HepG2 (cell line): ENCODE data around the gene GLDN. TPM values are rescaled to one million over a fixed set of nuclear protein-coding genes. Genes with fewer than 3 reads are reported as not detected.

Experiments
- BHLHE40 ChIP-seq: IDR thresholded peaks from 2 replicates; pipeline ENCODE4 v1.6.1; 2011; ENCODE audit warnings: low read length, improper control_type of control experiment
- HMG20A ChIP-seq: IDR thresholded peaks from 2 replicates; pipeline ENCODE4 v1.6.1; 2016; ENCODE audit warnings: borderline replicate concordance
- HNF1B ChIP-seq: sonication (generic); formaldehyde crosslinking; IDR thresholded peaks from 2 replicates; pipeline ENCODE4 v1.5.1; 2020; ENCODE audit warnings: mild to moderate bottlenecking, moderate library complexity, missing genetic modification reagents
- LBX2 ChIP-seq: sonication (generic); formaldehyde crosslinking; IDR thresholded peaks from 2 replicates; pipeline ENCODE4 v1.5.0; 2020; ENCODE audit warnings: missing genetic modification reagents, mild to moderate bottlenecking, borderline replicate concordance
- MEIS1 ChIP-seq: sonication (generic); formaldehyde crosslinking; IDR thresholded peaks from 2 replicates; pipeline ENCODE4 v1.9.0; 2021; ENCODE audit warnings: mild to moderate bottlenecking, missing genetic modification reagents, moderate library complexity, borderline replicate concordance
- NFATC3 ChIP-seq: sonication (generic); formaldehyde crosslinking; IDR thresholded peaks from 2 replicates; pipeline ENCODE4 v1.5.1; 2020; ENCODE audit warnings: mild to moderate bottlenecking, missing genetic modification reagents
- PPARG ChIP-seq: conservative IDR thresholded peaks from 2 replicates; pipeline ENCODE4 v1.6.1; 2016; ENCODE audit warnings: missing biosample characterization, missing genetic modification reagents
- PRMT3 ChIP-seq: sonication (generic); formaldehyde crosslinking; IDR thresholded peaks from 2 replicates; pipeline ENCODE4 v1.8.1; 2022; ENCODE audit warnings: low read depth, mild to moderate bottlenecking, moderate library complexity, missing genetic modification reagents, borderline replicate concordance
- SMARCE1 ChIP-seq: fragments of 450-650 bp; IDR thresholded peaks from 2 replicates; pipeline ENCODE4 v1.6.1; 2017; ENCODE audit warnings: borderline replicate concordance
- TRIM24 ChIP-seq: sonication (generic); formaldehyde crosslinking; IDR thresholded peaks from 2 replicates; pipeline ENCODE4 v1.8.0; 2022; ENCODE audit warnings: mild to moderate bottlenecking, missing genetic modification reagents
- ZBTB21 ChIP-seq: sonication (generic); formaldehyde crosslinking; IDR thresholded peaks from 2 replicates; pipeline ENCODE4 v1.4.0; 2020; ENCODE audit warnings: missing genetic modification reagents
- ZBTB26 ChIP-seq: IDR thresholded peaks from 2 replicates; pipeline ENCODE4 v1.6.1; 2016; ENCODE audit warnings: missing compliant biosample characterization, missing genetic modification reagents, borderline replicate concordance
- ZC3H13 ChIP-seq: sonication (generic); formaldehyde crosslinking; IDR thresholded peaks from 2 replicates; pipeline ENCODE4 v1.8.1; 2023; ENCODE audit warnings: mild to moderate bottlenecking, missing genetic modification reagents, moderate library complexity
- ZFP36L2 ChIP-seq: sonication (generic); formaldehyde crosslinking; IDR thresholded peaks from 2 replicates; pipeline ENCODE4 v1.4.0; 2020; ENCODE audit warnings: missing genetic modification reagents
- ZNF263 ChIP-seq: sonication (generic); formaldehyde crosslinking; IDR thresholded peaks from 2 replicates; pipeline ENCODE4 v1.4.0; 2020; ENCODE audit warnings: missing genetic modification reagents
- ZNF264 ChIP-seq: sonication (generic); formaldehyde crosslinking; IDR thresholded peaks from 2 replicates; pipeline ENCODE4 v1.4.0; 2020; ENCODE audit warnings: missing genetic modification reagents
- ZNF530 ChIP-seq: sonication (generic); formaldehyde crosslinking; IDR thresholded peaks from 2 replicates; pipeline ENCODE4 v1.5.0; 2020; ENCODE audit warnings: low read depth, mild to moderate bottlenecking, missing genetic modification reagents
- ZNF747 ChIP-seq: sonication (generic); formaldehyde crosslinking; IDR thresholded peaks from 2 replicates; pipeline ENCODE4 v1.8.1; 2023; ENCODE audit warnings: missing genetic modification reagents, mild to moderate bottlenecking, borderline replicate concordance
- ZSCAN29 ChIP-seq: sonication (generic); formaldehyde crosslinking; conservative IDR thresholded peaks from 2 replicates; pipeline ENCODE4 v1.4.0; 2020; ENCODE audit warnings: mild to moderate bottlenecking, missing genetic modification reagents
- polyA plus RNA-seq, 8 experiments: library from polyadenylated mRNA; depleted of rRNA in 3 of 8; stranded (reverse) in 7 of 8; unstranded in 1 of 8; fragments of >200 nt; fragmentation: Illumina TruSeq in 4 of 8; extraction: Trizol in 4 of 8; gene quantifications; 2 replicates each; pipeline versions ENCODE4 v1.2.1 to v1.2.3, GENCODE V29; 2011 to 2016; ENCODE audit warnings: low read depth in 4 of 8, missing spikeins in 1 of 8, mixed read lengths in 1 of 8; ENCODE audit not compliant: insufficient read depth in 1 of 8
- total RNA-seq, 5 experiments: library from RNA; depleted of rRNA; stranded (reverse); fragments of >200 nt; fragmentation: Illumina TruSeq; extraction: Trizol; gene quantifications; 2 replicates each; pipeline ENCODE4 v1.2.3, GENCODE V29; 2016; ENCODE audit warnings: low read depth in 1 of 5
- TF ChIP-seq, protein P1 (sequence below): sonication (generic); formaldehyde crosslinking; IDR thresholded peaks from 2 replicates; pipeline ENCODE4 v1.5.0; 2020; ENCODE audit warnings: mild to moderate bottlenecking, missing genetic modification reagents
- TF ChIP-seq, protein P2 (sequence below): sonication (generic); formaldehyde crosslinking; IDR thresholded peaks from 2 replicates; pipeline ENCODE4 v1.4.0; 2020; ENCODE audit warnings: missing genetic modification reagents

The GLDN gene
- total and polyA plus RNA-seq, 2 of the 13 experiments (the other 11 are each of a cell fraction or from before 2014, with no cell fraction given), result 0.86 to 1.0 TPM

DNA sequence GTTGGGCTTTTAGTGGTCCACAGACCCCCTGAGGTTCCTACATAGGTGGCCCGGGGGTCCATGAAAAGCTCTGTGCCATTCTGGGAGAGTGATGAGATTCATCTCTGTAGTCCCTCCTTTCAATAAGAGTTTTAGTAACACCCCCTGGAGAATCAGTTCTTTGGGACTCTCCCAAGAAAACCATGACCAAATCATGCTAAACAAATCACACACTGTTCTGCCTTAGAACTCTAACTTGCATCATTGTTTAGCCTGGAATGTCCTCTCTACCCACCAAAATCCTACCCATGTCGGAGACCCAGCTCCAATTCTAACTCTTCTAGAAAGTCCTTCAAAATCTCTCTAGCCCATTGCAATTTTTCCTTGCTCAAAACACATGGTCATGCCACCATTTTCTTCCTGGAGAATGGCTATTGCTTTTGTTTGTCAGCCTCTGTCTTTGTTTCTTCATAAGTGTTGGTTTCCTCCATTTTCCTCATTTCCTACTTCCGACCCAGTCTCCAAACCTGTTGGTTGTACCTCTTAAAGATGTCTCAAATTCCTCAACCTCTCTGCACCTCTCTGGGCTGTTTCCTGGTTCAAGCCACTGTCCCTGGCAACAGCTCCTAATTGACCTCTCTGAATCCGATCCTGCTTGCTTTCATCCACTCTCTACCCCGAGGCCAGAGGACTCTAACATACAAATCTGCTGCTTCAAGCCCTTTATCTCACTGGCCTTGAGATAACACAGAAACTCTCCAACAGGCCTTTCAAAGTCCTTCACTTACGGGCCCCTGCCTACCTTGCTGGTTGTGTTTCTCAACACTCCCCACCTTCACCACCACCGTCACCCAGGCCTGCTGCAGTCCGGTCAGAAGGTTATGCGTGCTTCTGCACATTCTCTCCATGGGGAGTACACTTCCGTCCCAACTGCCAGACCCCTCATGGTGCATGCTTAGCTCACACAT is 26.8 kb upstream of the GLDN start (continued):
- no peak for TF ChIP-seq HNF1B
- no peak; the same call in 1 of the 2 replicates for TF ChIP-seq ZSCAN29 (CRISPR knock-in tag)
- TF ChIP-seq ZFP36L2, result no peak
- no peak for TF ChIP-seq PRMT3 (CRISPR knock-in tag)
- TF ChIP-seq ZNF530 (CRISPR knock-in tag), result no peak
- no peak for TF ChIP-seq NFATC3 (CRISPR knock-in tag)
- 0 out of 2 replicates have a peak, but pooled peaks have one; percentile 21 for TF ChIP-seq ZC3H13 (CRISPR knock-in tag)
- no peak; the same call in 1 of the 2 replicates for TF ChIP-seq BHLHE40
- no peak for TF ChIP-seq ZBTB21
- TF ChIP-seq LBX2 (CRISPR knock-in tag), result no peak
- TF ChIP-seq ZNF747 (CRISPR knock-in tag), result no peak
- no peak for TF ChIP-seq SMARCE1
- TF ChIP-seq PPARG (CRISPR knock-in tag), result no peak
- TF ChIP-seq, protein P1, sequence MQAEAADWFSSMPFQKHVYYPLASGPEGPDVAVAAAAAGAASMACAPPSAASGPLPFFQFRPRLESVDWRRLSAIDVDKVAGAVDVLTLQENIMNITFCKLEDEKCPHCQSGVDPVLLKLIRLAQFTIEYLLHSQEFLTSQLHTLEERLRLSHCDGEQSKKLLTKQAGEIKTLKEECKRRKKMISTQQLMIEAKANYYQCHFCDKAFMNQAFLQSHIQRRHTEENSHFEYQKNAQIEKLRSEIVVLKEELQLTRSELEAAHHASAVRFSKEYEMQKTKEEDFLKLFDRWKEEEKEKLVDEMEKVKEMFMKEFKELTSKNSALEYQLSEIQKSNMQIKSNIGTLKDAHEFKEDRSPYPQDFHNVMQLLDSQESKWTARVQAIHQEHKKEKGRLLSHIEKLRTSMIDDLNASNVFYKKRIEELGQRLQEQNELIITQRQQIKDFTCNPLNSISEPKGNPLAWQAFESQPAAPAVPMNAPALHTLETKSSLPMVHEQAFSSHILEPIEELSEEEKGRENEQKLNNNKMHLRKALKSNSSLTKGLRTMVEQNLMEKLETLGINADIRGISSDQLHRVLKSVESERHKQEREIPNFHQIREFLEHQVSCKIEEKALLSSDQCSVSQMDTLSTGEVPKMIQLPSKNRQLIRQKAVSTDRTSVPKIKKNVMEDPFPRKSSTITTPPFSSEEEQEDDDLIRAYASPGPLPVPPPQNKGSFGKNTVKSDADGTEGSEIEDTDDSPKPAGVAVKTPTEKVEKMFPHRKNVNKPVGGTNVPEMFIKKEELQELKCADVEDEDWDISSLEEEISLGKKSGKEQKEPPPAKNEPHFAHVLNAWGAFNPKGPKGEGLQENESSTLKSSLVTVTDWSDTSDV (CRISPR knock-in tag), result no peak
- TF ChIP-seq ZNF263 (CRISPR knock-in tag), result no peak; the same call in 1 of the 2 replicates
- no peak for TF ChIP-seq TRIM24 (CRISPR knock-in tag)
- TF ChIP-seq ZBTB26 (CRISPR knock-in tag), result 0 out of 2 replicates have a peak, but pooled peaks have one; percentile 43
- peak; percentile 50; the same call in 1 of the 2 replicates for TF ChIP-seq HMG20A (CRISPR knock-in tag)
- TF ChIP-seq, protein P2, sequence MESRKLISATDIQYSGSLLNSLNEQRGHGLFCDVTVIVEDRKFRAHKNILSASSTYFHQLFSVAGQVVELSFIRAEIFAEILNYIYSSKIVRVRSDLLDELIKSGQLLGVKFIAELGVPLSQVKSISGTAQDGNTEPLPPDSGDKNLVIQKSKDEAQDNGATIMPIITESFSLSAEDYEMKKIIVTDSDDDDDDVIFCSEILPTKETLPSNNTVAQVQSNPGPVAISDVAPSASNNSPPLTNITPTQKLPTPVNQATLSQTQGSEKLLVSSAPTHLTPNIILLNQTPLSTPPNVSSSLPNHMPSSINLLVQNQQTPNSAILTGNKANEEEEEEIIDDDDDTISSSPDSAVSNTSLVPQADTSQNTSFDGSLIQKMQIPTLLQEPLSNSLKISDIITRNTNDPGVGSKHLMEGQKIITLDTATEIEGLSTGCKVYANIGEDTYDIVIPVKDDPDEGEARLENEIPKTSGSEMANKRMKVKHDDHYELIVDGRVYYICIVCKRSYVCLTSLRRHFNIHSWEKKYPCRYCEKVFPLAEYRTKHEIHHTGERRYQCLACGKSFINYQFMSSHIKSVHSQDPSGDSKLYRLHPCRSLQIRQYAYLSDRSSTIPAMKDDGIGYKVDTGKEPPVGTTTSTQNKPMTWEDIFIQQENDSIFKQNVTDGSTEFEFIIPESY (CRISPR knock-in tag), result no peak
- TF ChIP-seq ZNF264 (CRISPR knock-in tag), result no peak
- TF ChIP-seq MEIS1 (CRISPR knock-in tag), result no peak
